ENCODE results near the gene RPA1.

DNA sequence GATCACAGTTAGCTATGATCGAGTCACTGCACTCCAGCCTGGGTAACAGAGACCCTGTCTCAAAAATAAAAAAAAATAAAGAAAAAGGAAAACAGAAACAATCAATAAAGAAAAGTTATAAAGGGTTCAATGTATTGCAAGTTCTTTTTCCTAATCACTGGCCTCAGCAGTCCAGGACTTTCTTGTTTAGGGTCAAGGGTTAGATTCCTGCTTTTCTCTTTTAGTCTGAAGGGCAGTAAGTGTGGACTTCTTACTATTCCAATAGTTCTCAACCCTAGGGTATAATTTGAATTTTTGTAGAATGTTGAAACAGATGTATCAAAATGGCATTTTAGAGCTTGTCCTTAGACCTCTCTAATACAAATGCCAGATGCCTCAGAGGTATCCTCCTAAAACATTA, 27.4 kb upstream of the RPA1 start:
- no peak for TF ChIP-seq SIN3A (IDR thresholded peaks at IDR 0.05; ENCODE audit: borderline replicate concordance, insufficient read depth, low read depth, low read length)
- TF ChIP-seq POLR2AphosphoS5 (IDR thresholded peaks at IDR 0.05; ENCODE audit: low read depth, low read length), result no peak
- TF ChIP-seq, protein P1, sequence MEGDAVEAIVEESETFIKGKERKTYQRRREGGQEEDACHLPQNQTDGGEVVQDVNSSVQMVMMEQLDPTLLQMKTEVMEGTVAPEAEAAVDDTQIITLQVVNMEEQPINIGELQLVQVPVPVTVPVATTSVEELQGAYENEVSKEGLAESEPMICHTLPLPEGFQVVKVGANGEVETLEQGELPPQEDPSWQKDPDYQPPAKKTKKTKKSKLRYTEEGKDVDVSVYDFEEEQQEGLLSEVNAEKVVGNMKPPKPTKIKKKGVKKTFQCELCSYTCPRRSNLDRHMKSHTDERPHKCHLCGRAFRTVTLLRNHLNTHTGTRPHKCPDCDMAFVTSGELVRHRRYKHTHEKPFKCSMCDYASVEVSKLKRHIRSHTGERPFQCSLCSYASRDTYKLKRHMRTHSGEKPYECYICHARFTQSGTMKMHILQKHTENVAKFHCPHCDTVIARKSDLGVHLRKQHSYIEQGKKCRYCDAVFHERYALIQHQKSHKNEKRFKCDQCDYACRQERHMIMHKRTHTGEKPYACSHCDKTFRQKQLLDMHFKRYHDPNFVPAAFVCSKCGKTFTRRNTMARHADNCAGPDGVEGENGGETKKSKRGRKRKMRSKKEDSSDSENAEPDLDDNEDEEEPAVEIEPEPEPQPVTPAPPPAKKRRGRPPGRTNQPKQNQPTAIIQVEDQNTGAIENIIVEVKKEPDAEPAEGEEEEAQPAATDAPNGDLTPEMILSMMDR (IDR thresholded peaks at IDR 0.05), result no peak
- no peak for TF ChIP-seq TCF7L2 (IDR thresholded peaks at IDR 0.05; ENCODE audit: low read depth, low read length)
